Esophagus (tissue), 2 donors: ENCODE results near the gene LCN2. TPM values are rescaled to one million over a fixed set of nuclear protein-coding genes. Genes with fewer than 3 reads are reported as not detected.
"Not testable (repeated sequence)": the region's sequence is repeated elsewhere in the genome, so short reads cannot be mapped to it uniquely, and the experiment has no call there.

Experiments
- H3K27ac ChIP-seq, 2 donors: one replicate each; pipeline ENCODE4 v1.5.1; 2013; ENCODE audit warnings: low read depth in 2 of 2, mild to moderate bottlenecking in 2 of 2, inconsistent platforms in 1 of 2, low read length in 1 of 2, moderate library complexity in 1 of 2
- H3K27me3 ChIP-seq, 2 donors: one replicate each; pipeline ENCODE4 v1.6.1; 2013; ENCODE audit warnings: low read length in 2 of 2, control low read depth in 1 of 2, mild to moderate bottlenecking in 1 of 2; ENCODE audit not compliant: insufficient read depth in 2 of 2, control insufficient read depth in 1 of 2
- H3K36me3 ChIP-seq, 2 donors: one replicate each; pipeline ENCODE4 v1.6.1; 2013; ENCODE audit warnings: low read length in 1 of 2; ENCODE audit not compliant: control insufficient read depth in 2 of 2, insufficient read depth in 2 of 2
- H3K4me1 ChIP-seq, 2 donors: one replicate each; pipeline ENCODE4 v1.6.1; 2013; ENCODE audit warnings: low read length in 1 of 2; ENCODE audit not compliant: control insufficient read depth in 2 of 2, insufficient read depth in 2 of 2
- H3K4me3 ChIP-seq, 2 donors: one replicate each; pipeline ENCODE4 v1.5.1; 2013; ENCODE audit warnings: low read length in 2 of 2, mild to moderate bottlenecking in 2 of 2, low read depth in 1 of 2, moderate library complexity in 1 of 2
- H3K9me3 ChIP-seq, 2 donors: one replicate each; pipeline ENCODE4 v1.6.1; 2013; ENCODE audit warnings: mild to moderate bottlenecking in 2 of 2, low read depth in 1 of 2, low read length in 1 of 2, moderate library complexity in 1 of 2; ENCODE audit not compliant: control insufficient read depth in 2 of 2, insufficient read depth in 1 of 2
- WGBS, 2 donors: extraction: QIAGEN DNeasy Blood & Tissue Kit; methylation state at CpG; one replicate each; pipeline ENCODE4 v1.1.7; 2013; 5-methylcytosine and 5-hydroxymethylcytosine counted together
- polyA plus RNA-seq, 2 donors: library from polyadenylated mRNA; stranded (reverse); fragments of 200-250 nt; gene quantifications; one replicate each; pipeline ENCODE4 v1.2.3, GENCODE V29; 2013
- donor health status: healthy with polysubstance abuse.
- donor health status: Bipolar disorder and iron deficiency.

Gene LCN2
- polyA plus RNA-seq, 2 donors = 1,061 to 2,097 TPM

DNA sequence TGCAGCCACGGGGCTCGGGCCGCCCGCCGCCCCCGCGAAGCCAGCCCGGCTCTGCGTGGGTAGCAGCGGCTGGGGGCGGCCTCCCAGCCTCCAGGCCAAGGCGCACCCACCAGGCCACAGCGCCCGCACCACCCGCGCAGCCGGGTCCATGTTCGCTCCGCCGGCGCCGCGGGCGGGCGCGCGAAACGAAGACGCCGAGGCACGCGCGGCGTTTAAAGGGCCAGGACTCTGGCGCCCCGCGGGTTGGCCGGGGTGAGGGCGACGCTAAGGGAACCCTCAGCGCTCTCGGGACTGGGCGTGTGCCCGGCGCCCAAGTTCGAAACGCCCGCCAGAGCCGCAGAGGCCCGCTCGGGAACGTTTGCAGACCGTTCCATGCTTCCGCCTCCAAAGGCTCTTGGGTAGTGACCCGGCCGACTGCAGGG is 21.7 kb upstream of the LCN2 start, which contains the start of gene PTGES2:
PTGES2 (minus strand) TSS at position 162 of the 422 bp plus-strand sequence; CDS start at position 150, 12 bp downstream.
- Histone ChIP-seq H3K4me1 (peaks cover 0 to 14% of the 10 kb centered on the region in 2 donors), H3K27me3 (no peaks in the 10 kb centered on the region), H3K9me3 (no peaks in the 10 kb centered on the region), H3K4me3 (peak within 1 kb of the TSS; percentile 80 to 88), H3K27ac (peak within 1 kb of the TSS; percentile 93 to 99), H3K36me3 (peaks cover 4 to 21% of the 10 kb centered on the region in 2 donors)
- WGBS, 2 donors = 0% methylated on average over 56 of the region's 56 CpGs

- H3K4me3 ChIP-seq = peak overlapping the region; percentile 80 to 88
- H3K27me3 ChIP-seq = no peaks in the 10 kb centered on the region
- peaks cover 0 to 14% of the 10 kb centered on the region in 2 donors for H3K4me1 ChIP-seq
- no peaks in the 10 kb centered on the region for H3K9me3 ChIP-seq
- H3K36me3 ChIP-seq = peaks cover 0 to 16% of the 10 kb centered on the region in 2 donors
- H3K27ac ChIP-seq = peak overlapping the region; percentile 93 to 99
- WGBS, 2 donors = 0% methylated on average over 79 to 82 of the region's 82 CpGs
Observed at GRCh38 chr9:128127990-128128835, 21.0 kb upstream of the LCN2 start.

DNA sequence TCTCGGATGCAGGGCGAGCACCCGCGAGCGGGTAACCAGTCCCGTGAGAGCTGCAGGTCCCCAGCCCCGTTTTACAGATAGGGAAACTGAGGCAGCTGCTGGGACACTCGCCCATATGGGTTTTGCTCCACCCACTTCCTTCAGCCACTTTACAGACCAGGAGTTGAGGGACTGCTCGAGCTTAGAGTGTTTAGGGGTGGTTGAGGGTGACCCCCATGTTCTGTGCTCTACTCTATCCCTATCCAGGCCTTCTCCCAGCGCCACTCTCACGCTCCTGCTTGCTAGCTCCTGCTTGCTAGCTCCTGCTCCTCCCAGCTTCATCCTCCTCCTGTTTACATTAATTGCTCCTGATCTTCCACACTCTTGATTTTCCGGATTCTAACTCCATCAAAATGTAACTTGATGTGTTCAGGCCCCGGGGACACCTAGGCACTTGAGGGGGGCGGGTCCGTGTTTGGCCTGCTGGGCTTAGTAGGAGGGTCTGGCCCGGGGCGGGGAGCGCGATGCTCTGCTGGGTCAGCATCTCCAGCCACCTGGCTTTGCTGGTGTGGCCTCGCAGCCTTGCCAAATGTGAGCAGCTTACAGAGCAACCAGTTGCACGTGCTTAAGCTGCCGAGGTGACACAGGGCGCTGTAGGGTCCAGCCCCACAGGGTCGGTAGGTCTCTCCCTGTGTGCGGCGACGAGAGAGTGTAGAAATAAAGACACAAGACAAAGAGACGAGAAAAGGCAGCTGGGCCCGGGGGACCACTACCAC is 20.2 kb upstream of the LCN2 start:
- WGBS, 2 donors = 54 to 56% methylated on average over 29 of the region's 29 CpGs
- peaks cover 0 to 14% of the 10 kb centered on the region in 2 donors for H3K4me1 ChIP-seq
- peak overlapping the region; percentile 93 to 99 for H3K27ac ChIP-seq
- H3K36me3 ChIP-seq = peaks cover 0 to 12% of the 10 kb centered on the region in 2 donors
- peak overlapping the region; percentile 80 to 88 for H3K4me3 ChIP-seq
- H3K27me3 ChIP-seq = no peaks in the 10 kb centered on the region
- no peaks in the 10 kb centered on the region for H3K9me3 ChIP-seq

DNA sequence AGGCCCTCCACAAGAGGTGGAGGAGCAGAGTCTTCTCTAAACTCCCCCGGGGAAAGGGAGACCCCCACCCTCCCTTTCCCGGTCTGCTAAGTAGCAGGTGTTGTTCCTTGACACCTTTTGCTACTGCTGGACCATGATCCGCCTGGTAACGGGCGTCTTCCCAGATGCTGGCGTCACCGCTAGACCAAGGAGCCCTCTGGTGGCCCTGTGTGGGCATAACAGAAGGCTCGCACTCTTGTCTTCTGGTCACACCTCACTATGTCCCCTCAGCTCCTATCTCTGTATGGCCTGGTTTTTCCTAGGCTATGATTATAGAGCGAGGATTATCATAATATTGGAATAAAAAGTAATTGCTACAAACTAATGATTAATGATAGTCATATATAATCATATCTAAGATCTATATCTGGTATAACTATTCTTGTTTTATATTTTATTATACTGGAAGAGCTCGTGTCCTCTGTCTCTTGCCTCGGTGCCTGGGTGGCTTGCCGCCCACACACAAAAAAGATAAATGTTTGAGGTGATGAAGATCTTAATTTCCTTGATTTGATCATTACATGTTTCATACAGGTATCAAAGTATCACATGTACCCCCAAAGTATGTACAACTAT is 19.2 kb upstream of the LCN2 start:
- not testable (repeated sequence) for H3K36me3 ChIP-seq, H3K27ac ChIP-seq, H3K27me3 ChIP-seq, H3K4me3 ChIP-seq, H3K9me3 ChIP-seq
- WGBS, 2 donors = 27 to 30% methylated on average over 11 to 12 of the region's 12 CpGs
- peaks cover 0 to 12% of the 10 kb centered on the region in 2 donors for H3K4me1 ChIP-seq

GRCh38 chr9:128130651-128131050 is 18.6 kb upstream of the LCN2 start:
- H3K27ac ChIP-seq, H3K36me3 ChIP-seq, H3K27me3 ChIP-seq, H3K9me3 ChIP-seq, H3K4me3 ChIP-seq: not testable (repeated sequence)
- H3K4me1 ChIP-seq = peaks cover 3 to 11% of the 10 kb centered on the region in 2 donors
- WGBS, 2 donors = 62 to 63% methylated on average over 7 of the region's 7 CpGs

DNA sequence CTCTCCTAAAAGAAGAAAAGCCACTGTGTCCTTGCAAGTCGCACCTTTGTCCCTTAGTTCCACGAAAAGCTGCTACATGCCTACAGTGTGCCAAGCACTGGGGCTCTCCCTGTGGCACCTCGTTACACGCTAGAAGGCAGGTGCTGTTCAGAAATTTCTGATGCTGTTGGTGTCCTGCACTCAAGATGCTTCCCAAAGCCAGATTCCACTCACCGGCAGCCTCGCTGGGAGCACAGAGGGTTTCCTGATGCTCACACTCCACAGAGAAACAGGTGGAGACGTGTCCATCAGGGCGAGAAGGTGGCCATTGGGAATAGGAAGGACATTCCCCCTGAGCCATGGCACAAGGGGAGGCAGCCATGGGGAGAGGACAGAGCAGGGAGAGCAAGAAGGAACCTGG is 17.9 kb upstream of the LCN2 start:
- not testable (repeated sequence) for H3K4me3 ChIP-seq, H3K36me3 ChIP-seq, H3K27ac ChIP-seq, H3K27me3 ChIP-seq, H3K4me1 ChIP-seq, H3K9me3 ChIP-seq
- WGBS, 2 donors = 84 to 86% methylated on average over 8 of the region's 8 CpGs

GRCh38 chr9:128132139-128132538 is 17.1 kb upstream of the LCN2 start:
- not testable (repeated sequence) for H3K27ac ChIP-seq, H3K36me3 ChIP-seq, H3K4me1 ChIP-seq, H3K4me3 ChIP-seq, H3K27me3 ChIP-seq, H3K9me3 ChIP-seq
- 37 to 44% methylated on average over 8 of the region's 8 CpGs for whole genome bisulfite sequencing, 2 donors

DNA sequence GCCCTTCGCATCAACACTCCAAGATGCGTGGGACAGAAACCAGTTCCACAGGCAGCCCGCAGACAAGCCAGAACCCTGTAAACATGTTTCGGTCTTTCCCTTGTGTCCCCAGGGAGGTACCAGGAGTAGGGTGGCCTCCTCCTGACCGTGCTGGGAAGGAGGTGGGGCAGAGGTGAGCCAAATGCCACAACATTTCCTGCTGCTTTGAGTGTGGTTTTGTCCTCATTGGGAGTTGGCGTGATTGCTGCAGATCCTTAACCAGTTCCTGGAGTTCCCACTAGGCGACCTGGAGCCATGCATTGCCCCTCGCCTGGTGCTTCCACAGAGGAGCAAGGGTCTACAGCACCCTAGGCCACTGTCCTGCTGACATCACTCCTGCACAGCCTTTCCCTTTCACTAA is 13.7 kb upstream of the LCN2 start:
- peak overlapping the region in 1 of 2 donors; percentile 1 for H3K27ac ChIP-seq
- not testable (repeated sequence) for H3K4me3 ChIP-seq, H3K27me3 ChIP-seq, H3K36me3 ChIP-seq, H3K9me3 ChIP-seq, H3K4me1 ChIP-seq
- 66 to 77% methylated on average over 8 of the region's 8 CpGs for WGBS, 2 donors
